GM21723 (cell line): Measurements from ENCODE around the gene MAP3K2.
A peak's percentile ranks its signal among the peaks of the same experiment; 100 is the strongest.

ENCODE experiments used
- ATAC-seq: cut with Tn5 transposase; IDR thresholded peaks from one replicate; pipeline ENCODE4 v1.9.1; 2021; ENCODE audit warnings: mild to moderate bottlenecking, moderate library complexity; ENCODE audit not compliant: unreplicated experiment

The MAP3K2 gene

GRCh38 chr2:127305990-127306585 lies 81.7 kb downstream of the MAP3K2 start:
- ATAC-seq, result peak; percentile 67

DNA sequence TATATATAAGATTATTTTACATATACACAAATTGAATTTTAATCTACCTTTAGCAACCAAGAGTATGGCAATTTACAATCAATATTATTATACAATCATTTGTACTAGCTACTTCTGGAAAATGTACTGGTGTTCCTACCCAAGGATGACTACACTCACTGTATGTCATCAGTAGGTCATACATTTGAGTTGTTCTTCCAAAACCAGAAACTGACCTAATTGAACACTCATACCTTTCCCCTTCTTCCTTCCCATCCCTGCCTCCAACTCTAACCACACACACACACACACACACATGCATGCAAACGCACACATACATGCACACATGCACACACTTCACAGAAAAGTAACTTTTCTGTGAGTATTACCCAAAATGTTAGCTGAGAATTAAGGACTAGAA lies 85.6 kb downstream of the MAP3K2 start:
- no peak for ATAC-seq

- ATAC-seq, result peak; percentile 99
These were observed 93.8 kb downstream of the MAP3K2 start, which contains the start of gene ERCC3 for GRCh38 chr2:127293748-127294562. Gene ERCC3 (minus strand): TSS chr2:127294144. CDS start chr2:127294081, 63 bp downstream.

GRCh38 chr2:127293386-127293747 lies 94.4 kb downstream of the MAP3K2 start:
- peak; percentile 4 for ATAC-seq

DNA sequence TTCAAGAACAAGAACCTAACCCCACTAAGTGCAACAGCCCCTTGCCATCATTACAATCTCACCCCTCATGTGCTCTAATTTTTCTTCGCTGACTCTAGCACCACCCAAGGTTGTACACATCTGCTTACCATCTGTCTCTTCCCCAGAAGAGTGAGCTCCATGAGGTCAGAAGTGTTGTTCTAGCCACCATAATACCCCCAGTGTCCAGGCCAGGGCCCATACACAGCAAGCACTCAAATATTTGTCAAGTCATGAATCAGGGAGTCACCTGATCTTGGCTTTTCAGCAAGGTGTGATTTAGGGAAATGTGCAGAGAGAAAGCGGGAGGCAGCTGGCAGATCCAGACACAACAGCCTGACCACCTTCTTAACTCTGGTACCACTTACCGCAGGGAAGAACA lies 99.5 kb downstream of the MAP3K2 start:
- no peak for ATAC-seq

DNA sequence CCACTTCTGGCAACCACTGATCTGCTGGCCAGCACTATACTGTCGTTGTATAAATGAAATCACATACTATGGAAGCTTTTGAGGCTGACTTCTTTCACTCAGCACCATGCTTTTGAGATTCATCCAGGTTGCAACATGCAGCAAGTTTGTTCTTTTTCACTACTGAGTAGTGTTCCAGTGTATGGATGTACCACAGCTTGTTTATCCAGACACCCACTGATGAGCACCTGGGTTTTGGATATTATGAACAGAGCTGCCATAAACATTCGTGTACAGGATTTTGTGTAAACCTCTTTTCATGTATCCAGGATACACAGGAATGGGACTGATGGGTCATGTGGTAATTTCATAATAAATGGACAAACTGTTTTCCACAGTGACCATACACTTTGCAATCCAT lies 104.5 kb downstream of the MAP3K2 start:
- no peak for ATAC-seq

GRCh38 chr2:127280693-127281092 lies 107.1 kb downstream of the MAP3K2 start:
- ATAC-seq, result no peak

DNA sequence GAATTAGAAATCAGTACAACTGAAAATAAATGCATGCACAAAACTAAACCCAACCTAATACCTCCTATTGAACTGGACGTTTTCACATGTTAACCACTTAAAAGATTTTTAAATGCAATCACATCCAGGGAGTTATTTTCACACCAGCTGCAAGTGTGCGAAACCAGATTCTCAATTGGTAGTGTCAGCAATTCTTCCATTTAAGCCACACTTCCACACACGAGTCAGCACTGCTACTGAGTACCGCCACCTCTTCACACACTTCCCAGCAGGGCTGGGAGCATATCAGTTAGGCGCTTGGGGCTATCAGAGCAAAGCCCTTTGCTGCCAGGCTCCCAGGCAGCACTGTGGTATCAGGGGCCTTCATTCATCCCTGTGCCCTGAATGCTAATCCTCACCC lies 108.0 kb downstream of the MAP3K2 start:
- ATAC-seq, result no peak

DNA sequence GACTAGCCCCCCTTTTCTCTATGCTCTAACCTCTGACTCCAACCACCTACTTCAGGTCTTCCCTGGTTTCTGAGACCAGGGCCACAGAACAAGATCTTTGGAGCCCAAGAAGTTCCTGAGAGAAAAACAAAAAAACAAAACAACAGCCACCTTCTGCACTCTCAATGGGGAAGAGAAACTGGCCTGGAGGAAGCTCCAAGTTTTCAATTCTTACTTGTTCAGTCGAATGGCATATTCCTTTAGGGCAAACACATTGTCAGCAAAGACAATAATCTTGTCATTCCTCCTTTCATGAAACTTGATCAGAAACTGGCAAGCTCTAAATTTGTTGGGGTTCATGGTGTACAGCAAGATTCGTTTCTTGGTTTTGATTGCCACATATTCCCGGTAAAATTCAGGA lies 108.8 kb downstream of the MAP3K2 start:
- no peak for ATAC-seq

DNA sequence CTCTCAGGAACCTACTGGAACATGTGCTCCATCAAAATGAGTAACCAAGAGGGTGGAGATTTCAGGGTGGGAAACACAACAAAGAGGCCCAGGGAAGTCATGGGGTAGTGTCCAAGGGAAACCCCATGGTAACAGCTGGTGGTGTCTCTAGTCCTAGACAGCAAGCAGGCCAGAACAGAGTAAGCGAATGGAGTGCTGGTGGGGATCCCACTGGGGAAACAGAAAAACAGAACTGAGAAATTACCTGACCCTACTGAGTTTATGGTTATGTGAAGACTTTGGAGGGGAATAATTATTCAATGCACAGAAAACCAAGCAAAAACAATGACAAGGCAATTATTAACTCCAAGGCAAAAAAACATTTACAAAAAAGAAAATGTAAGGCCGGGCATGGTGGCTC lies 110.7 kb downstream of the MAP3K2 start:
- peak; percentile 66 for ATAC-seq

GRCh38 chr2:127275789-127276188 lies 112.0 kb downstream of the MAP3K2 start:
- no peak for ATAC-seq

GRCh38 chr2:127275356-127275755 lies 112.4 kb downstream of the MAP3K2 start:
- no peak for ATAC-seq

- no peak for ATAC-seq
These were observed 117.1 kb downstream of the MAP3K2 start for GRCh38 chr2:127270663-127271062.

DNA sequence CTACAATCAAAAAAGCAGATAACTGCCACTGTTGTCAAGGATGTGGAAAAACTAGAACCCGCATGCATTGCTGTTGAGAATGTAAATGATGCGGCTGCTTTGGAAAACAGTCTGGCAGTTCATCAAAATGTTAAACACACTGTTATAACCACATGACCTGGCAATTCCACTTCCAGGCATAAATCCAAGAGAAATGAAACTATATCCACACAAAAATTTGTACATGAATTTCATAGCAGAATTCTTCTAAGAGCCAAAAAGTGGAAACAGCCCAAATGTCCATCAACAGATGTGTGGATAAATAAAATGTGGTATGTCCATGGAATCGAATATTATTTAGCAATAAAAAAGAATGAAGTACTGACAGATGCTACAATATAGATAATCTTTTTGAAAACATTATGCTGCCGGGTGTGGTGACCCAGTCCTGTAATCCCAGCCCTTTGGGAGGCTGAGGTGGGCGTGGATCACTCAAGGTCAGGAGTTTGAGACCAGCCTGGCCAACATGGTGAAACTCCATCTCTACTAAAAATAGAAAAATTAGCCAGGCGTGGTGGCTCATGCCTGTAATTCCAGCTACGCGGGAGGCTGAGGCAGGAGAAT lies 125.9 kb downstream of the MAP3K2 start:
- no peak for ATAC-seq

DNA sequence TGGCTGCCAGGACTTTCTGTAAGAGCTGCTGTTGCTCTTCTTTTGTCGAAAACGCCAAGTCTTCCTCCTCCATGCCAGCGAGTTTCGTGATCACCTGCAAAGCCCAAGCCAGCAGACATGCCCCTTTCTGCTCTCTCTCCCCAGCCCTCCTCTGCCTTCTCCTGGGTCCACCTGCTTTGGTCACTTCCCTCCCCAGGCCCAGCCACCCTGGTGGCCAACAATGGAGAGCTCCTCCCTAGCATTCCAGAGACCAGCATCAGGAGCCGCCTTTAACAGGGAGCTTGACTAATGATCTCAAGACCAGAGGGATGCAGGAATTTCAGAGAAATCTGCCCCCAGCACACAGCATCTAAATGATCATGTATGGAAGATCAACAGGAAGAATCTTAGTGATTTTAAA lies 128.4 kb downstream of the MAP3K2 start:
- no peak for ATAC-seq

DNA sequence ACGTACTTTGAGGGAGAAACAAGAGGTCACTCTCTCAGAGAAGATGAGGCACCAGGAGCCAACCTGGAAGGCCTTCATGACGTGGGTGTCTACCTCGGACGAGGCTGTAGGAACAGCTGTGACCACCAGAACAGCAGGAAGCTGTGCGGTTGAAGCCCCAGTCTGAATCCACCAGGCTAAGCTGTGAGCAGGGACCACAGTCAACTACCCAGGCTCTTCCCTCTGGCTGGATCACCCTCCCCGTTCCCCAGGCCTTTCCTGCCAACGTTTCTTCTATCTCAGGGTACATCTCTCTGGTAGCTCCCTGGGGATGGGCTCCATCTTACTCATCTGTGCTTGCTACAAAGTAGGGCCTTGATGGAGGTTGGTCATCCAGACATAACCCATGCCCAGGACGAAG lies 130.9 kb downstream of the MAP3K2 start:
- ATAC-seq, result no peak

DNA sequence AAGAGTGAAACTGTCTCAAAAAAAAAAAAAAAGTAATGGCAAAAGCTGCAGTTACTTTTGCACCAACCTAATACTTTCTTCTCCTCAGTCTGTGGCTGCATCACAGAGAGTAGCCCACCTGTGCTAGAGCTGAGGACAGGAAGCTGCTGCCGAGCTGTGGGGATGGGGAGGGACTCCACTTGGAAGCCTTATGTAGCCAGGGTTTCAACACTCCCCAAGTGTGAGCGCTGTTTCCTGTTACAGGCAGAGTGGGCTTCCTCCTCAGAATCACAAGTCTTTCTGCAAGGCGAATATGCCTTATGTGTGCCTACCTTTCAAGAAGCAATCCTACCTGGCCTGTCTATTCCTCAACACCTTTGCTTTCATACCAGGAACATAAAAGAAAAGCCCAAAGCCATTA lies 131.4 kb downstream of the MAP3K2 start:
- no peak for ATAC-seq

DNA sequence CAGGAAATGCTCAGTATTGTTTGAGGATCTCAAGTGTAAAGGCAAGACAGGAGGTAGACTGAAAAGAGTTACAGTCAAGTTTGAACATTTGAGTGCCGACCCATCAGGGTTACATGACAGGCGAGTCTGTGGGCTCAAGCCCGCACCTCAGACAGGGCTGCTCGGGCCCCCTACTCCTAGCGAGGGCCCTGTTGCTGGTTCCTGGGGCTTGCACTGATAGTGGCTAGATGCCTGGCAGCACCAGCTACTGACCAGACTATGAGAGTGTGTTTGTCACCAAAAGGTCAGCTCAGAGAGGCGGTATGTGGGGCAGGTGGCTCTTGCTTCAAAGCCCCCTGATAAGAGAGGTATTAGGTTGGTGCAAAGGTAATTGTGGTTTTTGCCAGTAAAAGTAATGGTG lies 132.1 kb downstream of the MAP3K2 start:
- ATAC-seq, result no peak

- no peak for ATAC-seq
These were observed 132.6 kb downstream of the MAP3K2 start for GRCh38 chr2:127255146-127255545.

DNA sequence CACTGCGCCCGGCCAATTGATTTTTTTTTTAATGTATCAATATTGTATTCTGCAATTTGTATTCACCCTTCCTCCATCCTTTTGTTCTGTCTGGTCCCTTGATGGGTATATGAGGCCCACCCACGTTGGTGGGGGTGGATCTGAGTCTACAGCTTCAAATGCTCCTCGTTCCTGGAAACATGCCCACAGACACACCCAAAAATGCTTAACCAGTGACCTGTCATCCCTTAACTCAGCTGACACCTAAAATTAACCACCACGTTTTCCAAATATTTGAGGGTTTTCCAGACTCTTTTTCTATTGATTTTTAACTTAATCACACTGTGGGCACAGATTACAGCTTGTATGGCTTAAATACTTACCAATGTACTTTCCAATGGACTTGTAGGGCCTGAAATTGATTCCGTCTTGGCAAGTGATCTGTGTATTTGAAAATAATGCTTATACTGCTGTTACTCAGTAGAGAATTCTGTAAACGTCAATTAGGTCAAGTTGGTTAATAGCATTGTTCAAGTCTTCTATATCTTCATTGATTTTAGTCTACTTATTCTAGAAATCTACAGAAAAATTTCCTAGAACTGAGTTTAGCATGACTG lies 133.3 kb downstream of the MAP3K2 start:
- ATAC-seq, result no peak
